Renal cortical epithelial cell (primary cell): ENCODE data around the gene CUEDC2. TPM values are rescaled to one million over a fixed set of nuclear protein-coding genes. Genes with fewer than 3 reads are reported as not detected.

Source experiments
- DNase-seq: peaks from one replicate; pipeline ENCODE4 v3.0.0-alpha.2; 2011; ENCODE audit warnings: low read depth
- total RNA-seq: library from RNA; depleted of rRNA; stranded (reverse); fragments of >200 nt; gene quantifications from 2 replicates; pipeline ENCODE4 v1.2.3, GENCODE V29; 2014

CUEDC2 gene
- total RNA-seq, 1 donor from 2014 or later = 49.5 TPM

DNA sequence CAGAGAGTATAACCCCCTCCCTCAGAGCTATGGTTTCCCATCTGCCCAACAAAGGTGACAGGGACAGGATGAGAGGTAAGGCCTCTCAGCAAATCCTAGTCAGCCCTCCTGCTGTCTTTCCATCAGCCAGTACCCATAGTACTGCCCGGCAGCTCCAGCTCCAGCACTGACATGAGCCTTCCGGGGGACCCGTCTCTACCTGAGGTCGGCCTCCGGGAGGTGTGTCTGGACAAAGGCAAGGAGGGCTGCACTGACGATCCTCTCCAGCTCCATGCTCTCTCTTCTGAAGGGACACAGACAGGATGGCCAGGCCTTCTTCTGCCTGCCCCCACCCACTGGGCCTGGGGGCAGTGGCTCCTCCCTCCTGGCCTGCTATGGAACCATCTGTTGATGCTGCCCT lies 7.5 kb downstream of the CUEDC2 start:
- DNase-seq = no peak

DNA sequence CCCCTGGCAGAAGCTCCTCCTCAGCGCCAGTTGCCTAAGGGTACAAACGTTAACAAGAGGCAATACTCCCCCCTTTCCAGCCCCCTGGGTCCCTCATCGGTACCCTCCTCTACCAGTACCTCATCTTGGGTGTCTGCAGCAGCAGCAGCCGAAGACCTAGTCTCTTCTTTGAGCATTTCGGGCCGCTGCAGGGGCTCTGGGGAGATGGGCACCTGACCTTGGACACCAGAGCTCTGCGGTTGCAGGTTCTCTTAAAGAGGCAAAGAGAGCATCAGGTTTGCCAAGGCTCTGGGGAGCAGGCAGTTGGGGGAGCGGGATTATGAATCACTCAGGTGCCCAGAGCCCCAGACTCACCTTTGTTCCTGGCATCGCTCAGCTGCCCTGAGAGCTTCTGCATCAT lies 8.2 kb downstream of the CUEDC2 start:
- DNase-seq = no peak

DNA sequence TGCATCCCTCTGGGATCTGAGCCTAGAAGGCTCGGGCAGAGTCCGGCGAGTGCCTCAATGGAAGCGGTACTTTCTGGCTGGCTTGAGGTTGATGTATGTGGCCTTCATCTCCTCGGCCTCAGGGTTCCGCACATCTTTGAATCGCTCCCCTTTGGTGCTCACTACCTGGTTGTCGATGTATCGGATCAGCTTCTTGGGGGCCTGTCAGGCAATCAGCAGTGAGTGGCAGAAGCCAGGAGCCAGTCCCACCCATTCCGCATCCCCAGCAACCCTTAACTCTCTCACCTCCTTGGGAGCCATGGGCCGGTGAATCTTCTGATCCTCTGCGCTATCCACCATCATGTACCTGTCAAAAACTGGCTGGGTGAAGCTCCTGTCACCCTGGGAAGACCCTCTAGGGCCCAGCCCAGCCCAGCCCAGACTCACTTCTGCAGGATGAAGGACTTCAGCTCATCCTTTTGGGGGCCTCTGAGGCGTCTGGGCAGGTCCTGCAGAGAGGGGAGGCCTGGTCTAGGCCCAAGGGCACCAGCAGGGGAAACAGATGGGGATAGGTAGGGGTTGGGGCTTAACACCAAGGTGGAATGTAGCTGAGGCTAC lies 8.9 kb downstream of the CUEDC2 start:
- DNase-seq = no peak

DNA sequence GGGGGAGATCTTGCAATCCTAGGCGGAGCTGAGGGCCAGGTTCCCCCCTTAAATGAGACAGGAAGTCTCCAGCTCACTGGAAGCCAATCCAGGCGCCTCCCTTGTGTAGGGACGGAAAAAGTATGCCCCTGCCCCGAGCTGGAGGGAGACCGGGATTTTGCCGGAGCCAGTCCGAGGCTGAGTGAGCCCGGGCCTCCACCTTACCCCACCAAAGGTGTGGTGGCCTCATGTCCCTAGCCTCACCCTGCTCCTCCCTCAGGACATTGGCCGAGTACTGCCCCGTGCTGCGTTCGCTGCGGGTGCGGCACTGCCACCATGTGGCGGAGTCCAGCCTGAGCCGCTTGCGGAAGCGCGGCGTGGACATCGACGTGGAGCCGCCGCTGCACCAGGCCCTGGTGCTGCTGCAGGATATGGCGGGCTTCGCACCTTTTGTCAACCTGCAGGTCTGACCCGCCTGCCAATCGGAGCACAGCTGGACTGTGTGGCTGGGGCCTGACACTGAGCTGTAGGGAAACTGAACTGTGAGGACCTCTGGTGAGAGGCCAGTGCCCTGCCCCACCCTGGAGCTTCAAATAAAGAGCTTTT lies 9.7 kb downstream of the CUEDC2 start:
- DNase-seq = peak; percentile 51

DNA sequence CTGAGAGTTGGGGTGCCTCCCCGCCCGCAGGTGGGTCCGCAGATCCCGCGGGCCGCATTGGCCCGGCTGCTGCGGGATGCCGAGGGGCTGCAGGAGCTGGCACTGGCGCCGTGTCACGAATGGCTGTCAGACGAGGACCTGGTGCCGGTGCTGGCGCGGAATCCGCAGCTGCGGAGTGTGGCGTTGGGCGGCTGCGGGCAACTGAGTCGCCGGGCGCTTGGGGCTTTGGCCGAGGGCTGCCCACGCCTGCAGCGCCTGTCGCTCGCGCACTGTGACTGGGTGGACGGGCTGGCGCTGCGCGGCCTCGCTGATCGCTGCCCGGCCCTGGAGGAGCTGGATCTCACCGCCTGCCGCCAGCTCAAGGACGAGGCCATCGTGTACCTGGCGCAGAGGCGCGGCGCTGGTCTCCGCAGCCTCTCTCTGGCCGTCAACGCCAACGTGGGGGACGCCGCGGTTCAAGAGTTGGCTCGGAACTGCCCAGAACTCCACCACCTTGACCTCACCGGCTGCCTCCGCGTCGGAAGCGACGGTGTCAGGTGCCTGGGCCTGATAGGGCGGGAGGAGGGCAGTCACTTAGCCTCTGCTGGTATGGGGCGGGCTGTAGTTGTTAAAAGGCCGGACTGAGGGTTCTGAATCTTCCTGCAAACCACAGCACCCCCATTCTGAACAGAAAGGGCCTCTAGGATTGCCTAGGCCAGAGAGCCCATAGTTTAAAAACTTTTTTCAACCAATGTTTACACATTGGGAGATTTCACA lies 10.4 kb downstream of the CUEDC2 start:
- no peak for DNase-seq

DNA sequence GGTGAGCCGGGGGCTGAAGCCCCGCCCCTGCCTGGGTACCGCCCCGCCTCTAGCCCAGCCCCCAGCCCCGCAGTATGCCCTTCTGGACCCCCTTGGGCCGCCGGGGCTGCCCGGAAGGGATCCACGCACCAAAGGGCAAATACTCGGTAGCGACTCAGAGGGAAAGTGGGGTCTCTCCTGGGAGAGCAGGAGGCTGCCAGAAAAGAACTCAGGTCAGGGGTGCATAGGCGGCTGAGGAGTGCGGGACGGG lies 10.9 kb downstream of the CUEDC2 start:
- no peak for DNase-seq

DNA sequence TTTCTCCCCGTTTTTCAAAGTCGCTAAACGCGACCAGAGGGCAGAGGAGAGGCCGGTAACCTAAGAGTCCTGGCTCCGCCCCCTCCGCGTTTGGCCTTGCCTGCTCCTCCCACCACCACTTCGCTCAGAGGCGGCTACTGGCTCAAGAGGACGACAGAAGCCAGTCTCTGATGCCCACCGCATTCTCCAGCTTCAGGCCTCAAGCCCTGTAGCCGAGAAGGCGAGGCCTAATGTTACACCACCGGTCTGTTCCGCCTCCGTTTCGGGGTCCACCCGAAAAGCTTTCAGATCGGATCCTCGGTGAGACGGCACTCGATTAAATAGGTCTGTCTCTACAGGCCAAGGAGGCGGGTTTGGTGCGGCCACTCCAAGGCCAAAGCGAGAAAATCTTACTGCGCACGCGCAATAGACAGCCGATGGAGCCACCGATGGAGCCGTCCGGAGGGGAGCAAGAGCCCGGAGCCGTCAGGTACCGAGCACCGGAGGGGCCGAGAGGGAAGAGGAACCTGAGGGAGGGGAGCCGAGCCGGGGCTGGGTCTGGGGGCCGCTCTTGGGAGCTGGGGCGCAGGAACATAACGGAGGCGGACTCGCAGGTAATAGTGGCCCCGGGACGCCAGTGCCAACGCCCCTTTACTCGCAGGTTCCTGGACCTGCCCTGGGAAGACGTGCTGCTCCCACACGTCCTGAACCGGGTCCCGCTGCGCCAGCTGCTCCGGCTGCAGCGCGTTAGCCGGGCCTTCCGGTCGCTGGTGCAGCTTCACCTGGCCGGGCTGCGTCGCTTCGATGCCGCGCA lies 11.5 kb downstream of the CUEDC2 start, which contains the start of gene FBXL15:
Gene FBXL15 (plus strand): TSS at position 123 of the 793 bp plus-strand sequence. CDS start 294 bp downstream, at position 417.
- peak; percentile 87 for DNase-seq

DNA sequence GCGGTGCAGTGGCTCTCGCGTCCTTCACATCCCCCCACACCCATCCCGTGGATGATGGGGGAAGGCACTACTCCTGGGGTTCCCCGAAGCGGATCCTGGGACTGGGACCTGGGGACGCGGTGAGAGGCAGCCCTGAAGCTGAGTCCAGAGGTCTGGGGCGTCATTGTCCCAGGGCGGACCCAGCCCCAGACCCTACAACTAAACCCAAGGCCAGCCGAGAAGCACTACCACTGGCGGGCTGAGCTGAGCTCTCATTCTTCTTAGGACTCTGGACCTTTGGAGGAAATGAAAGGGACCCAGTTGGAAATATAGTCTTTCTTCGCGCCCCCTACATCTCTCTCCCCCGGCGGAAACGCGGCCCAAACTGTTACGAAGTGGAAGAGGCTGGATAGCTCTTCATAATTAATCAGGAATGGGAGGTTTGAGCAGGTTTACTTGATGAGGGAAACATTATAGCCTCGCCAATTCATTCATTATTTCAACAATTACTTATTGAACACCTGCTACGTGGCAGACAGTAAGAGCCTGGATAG lies 12.1 kb downstream of the CUEDC2 start:
- DNase-seq = no peak

DNA sequence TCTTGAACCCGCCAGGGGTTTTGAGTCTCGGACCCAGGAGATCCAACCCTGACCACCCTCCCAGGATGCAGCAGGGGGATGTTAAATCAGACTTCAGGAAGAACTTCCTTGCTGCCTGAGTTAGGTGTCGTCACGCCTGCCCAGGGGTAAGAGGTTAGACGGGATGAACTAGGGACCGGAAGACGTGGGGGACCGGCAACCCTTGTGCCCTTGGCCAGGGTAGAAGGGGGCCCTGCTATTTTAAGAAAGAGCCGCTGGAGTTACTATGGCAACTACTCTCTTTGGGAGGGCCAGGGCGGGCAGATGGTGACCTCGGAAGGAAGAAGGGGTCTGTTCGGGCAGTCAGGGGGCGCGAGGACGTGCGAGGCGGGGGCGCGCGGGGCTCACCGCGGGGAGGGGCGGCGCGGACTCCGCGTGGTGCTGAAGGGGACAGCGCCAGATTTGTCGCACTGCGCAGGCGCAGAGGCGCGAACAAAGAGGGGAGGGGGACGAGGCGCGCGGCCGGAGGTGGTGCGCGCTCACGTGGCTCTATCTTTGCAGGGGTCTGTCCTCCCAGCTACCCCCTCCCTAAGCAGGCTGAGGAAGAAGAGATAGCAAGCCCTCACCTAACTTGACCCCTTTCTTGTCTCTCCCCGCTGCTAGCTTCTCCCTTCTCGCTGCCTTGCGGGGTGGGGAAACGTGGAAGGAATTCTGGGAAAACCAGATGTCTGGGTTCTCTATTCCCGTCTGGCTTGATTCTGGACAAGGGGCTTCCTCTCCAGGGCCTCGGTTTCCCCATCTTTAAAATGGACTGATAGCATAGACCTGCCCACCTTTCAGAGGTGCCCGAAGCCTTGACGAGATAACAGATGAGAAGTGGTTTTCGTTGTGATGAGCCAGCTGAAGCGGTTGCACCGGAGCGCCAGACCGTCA lies 12.8 kb downstream of the CUEDC2 start:
- DNase-seq = no peak

DNA sequence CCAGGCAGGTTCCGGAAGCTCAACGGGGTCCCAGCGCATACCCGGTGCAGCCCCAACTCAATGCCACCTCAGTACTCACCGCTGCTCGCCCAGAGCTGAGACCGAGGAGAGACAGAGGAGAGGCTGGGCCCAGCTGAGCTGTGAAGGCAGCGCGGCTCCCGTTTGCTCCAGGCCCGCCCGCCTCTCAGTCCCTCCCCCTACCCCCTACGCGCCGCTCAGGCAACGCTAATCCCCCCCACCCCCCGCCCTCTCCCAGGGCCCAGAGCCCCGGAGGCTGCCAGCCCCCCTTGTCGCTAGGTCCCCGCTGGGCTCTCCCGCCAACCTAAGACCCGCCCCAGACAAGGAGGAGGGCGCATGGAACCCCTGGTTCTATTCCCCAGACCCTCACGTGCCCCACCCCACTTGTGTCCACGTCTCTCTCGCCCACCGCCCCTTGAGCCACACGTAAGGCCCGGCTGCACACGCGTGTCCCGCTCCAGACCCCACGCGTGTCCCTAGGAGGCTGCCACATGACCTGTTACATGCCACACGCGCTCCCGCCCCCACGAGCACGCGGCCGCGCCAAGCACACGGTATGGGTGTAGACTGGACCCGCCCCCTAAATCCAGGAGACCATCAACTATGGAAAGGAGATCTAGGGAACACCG lies 13.6 kb downstream of the CUEDC2 start, which contains the start of gene PSD:
Gene PSD (minus strand): TSS at position 164 of the 647 bp plus-strand sequence. CDS start 1,747 bp downstream, outside the sequence.
- DNase-seq = no peak

DNA sequence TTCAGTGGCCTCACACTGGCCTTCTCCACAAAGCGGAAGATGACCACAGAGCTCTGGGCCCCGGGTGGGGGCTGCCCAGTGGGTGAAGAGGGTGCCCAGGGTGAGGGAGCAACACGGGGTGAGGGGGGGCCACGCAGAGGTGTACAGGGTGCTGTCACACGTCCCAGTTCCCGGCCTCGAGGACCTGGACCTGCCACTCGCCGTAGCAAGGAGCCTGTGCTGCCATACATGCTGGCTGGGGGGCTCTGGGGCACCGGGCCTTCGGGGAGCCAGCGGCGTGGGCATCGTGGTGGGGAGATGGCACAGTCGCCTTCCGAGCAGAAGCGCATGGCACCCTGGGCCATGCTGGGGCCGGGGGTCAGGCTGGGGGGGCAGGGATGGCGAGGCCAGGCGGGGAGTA lies 15.7 kb downstream of the CUEDC2 start:
- DNase-seq = no peak

DNA sequence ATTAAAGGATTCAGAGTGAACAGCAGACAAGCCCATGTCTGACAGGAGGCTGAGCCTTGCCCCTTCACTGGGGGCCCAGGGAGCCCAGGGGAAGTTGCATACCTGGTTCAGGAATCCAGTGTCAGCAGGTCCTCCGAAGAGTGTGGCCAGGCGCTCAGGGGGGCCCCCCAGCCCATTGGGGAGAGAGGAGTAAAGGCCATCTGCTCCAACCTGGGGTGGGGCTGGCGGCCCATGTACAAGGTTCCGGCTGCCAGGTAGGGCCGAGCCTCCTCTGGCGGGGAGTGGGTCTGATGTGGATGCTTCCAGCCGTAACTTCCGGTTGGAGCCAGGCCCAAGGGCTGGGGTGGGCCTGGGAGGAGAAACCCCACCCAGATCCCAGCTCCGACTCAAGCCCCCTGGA lies 16.1 kb downstream of the CUEDC2 start:
- DNase-seq = no peak

DNA sequence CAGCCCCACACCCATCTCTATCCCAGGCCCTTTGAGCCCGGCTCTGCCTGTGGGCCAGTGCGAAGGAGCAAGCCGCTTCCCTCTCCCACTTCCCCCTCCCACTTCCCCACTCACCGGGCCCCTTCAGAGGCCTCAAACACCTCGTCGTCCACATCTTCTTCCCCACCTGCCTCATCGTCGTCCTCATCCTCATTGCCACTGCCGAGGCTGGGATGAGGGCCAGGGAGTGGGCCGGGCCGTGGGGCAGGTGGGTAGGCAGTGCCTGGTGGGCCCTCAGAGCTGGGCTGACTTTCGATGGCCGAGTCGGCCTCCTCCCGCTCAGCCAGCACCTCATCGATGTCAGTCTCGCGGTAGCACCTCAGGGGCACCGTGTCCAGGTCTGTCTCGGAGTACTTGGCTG lies 17.6 kb downstream of the CUEDC2 start:
- DNase-seq = no peak

DNA sequence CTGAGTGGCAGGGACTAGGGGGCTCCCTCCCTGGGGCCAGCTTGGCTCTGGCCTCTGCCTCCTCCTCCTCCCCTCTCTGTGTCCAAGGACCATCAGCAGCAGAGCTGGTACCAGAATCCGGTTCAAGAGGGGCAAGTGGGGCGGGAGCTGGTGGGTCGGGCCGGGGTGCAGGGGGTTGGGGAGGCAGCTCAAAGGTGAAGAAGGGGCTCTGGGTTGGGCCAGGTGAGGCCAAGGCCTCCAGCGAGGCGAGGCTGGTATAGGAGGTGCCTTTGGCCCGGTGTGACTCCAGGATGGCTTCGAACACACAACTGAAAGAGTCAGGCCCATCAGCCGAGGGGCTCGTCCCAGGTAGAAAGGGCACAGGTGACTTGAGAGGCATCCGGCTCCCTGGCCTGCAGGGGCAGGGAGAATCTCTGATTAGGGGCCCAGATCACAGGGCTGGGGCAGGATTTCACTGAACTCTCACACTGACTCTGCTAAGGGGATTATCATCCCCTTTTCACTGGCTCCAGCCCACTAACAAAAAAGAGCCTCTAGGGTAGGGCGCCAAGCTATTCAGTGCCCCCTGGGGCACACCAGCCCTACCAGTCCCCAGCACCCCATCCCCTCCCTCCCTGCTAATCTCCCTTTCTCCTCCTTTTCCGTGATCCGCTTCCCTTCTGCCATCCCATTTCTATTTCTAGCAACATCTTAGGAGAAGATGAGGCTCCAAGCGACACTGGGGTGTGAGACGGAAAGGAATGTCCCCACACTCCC lies 18.4 kb downstream of the CUEDC2 start:
- DNase-seq = no peak

DNA sequence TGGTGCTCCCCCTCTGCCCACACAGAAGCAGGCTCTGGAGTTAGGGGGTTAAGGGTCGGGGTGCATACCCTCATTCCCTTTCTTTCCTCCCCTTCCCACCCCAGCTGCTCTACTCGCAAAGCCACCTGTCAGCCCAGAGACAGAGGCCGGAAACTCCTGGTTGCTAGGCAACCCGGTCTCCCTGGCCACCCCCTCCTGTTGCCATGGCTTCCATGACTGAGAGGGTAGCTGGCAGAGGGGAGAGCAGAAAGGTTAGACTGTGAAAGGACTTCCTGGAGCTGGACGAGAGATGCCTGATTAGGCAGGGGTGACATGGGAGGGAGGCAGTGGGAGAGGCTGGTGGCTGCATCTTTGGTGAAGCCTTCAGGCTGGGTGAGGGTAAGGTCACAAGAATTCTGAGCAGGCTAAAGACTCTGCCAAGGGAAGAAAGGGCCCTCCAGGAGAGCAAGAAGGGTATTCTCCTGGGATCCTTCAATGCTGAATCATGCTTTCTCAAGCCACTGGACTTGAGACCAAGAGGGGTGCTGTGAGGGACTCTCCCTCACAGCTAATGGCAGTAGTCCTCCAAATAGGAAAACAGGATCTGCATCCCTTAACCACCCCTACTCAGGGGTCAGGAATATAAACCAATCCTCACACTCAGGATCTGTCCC lies 19.2 kb downstream of the CUEDC2 start:
- no peak for DNase-seq

DNA sequence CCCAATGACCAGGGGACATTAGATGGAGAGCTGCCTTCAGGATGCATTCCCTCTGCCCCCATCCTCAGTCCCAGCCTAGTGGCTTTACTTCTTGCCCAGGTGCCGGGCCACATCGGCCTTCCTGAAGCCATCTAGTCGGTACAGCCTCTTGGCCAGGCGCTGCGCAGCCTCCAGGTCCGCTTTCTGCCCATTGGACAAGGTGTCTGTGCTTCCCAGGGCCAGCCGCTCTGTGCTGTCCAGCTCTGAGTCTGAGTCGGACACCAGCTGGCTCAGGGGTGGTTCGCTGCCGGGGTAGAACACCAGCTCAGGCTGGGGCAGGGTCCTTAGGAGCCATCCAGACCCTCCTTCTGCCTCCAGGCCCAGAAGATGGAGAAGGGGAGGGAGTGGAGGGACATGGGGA lies 20.1 kb downstream of the CUEDC2 start:
- no peak for DNase-seq

DNA sequence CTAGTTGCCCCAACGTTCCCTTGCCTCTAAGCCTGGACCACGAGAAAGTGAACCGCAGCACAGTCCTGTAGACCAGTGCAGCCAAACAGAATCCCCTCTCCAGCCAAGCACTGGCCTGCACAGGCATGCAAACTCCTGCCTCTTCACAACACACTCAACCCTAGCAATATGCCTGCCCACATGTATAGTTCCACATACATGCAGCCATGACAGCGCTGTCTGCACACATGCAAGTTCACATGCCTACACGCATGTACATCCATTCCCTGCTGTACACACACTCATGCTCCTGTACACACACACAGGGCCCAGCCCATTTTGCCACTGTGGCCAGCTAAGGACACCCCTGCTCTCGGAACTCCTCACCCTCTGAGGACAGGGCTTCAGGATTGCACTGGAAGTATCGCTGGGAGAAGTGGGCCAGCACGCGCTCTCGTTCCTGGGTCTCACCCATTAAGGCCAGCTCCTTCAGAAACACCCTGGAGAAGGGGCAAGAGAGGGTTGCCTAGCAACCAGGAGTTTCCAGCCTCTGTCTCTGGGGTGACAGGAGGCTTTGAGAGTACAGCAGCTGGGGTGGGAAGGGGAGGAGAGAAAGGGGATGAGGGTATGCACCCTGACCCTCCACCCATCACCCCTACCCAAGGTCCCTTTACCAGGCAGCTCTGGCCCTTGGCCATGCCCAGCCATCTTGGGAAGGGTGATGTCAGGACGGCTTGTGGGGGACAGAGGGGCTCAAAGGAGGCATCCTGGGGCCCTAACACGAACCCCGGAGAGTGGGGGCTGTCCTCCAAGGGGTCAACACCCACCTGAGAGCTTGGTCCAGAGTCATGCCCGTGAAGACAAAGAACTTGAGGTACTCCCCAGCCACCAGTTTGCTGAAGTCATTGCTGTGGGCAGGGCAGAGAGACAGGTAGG lies 20.8 kb downstream of the CUEDC2 start:
- no peak for DNase-seq

DNA sequence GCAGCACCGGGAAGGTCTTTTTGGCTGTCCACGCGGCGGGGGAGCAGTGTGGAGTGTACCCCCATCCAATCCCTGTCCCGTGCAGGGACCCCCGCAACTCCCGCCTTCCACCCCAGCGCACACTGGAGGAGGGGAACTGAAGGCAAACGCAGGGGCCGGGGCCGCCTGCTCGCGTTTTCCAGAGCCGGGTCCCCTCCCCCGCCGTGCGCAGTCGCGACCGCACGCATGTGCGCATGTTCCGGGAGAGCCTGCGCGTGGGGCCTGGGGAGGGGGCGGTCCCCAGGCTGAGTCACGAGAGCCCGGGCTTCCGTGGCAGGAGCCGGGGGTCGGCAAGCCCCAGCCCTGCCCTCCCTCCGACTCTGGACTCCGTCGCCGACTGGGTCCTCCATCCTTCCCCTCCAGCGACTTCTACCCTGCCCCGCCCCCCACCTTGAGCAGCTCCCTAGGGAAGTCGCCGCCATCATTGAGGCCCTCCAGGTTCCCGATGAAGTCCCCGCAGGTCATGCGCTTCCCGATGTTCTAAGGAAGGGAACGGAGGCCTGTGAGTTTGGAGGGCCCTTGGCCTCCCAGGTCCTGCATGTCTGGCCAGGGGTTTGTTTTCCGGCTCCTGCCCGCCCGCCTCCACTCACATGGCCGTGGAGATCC lies 21.8 kb downstream of the CUEDC2 start:
- no peak for DNase-seq
